B cell (primary cell): ENCODE measurements around the gene EIF3CL.
"Not testable (repeated sequence)": the region's sequence is repeated elsewhere in the genome, so short reads cannot be mapped to it uniquely, and the experiment has no call there.

Experiments
- CTCF ChIP-seq: fragments of 200-600 bp; IDR thresholded peaks from one replicate; pipeline ENCODE4 v1.8.0; 2022; ENCODE audit warnings: antibody characterized with exemption, mild to moderate bottlenecking
- EZH2 ChIP-seq: IDR thresholded peaks from 2 replicates; pipeline ENCODE4 v1.6.1; 2012; ENCODE audit warnings: borderline replicate concordance, low read depth, mild to moderate bottlenecking, moderate library complexity, low read length; ENCODE audit not compliant: insufficient read depth, poor library complexity, severe bottlenecking

- TF ChIP-seq EZH2, CTCF: not testable (repeated sequence)
Observed at GRCh38 chr16:28417033-28417432, 13.4 kb upstream of the EIF3CL start.
